HG03469 (cell line): ENCODE measurements around the gene MYBPC3.

Experiments used
- ATAC-seq: cut with Tn5 transposase; IDR thresholded peaks from one replicate; pipeline ENCODE4 v1.9.1; 2021; ENCODE audit warnings: mild to moderate bottlenecking, moderate library complexity, moderate number of reproducible peaks; ENCODE audit not compliant: unreplicated experiment

The MYBPC3 gene

DNA sequence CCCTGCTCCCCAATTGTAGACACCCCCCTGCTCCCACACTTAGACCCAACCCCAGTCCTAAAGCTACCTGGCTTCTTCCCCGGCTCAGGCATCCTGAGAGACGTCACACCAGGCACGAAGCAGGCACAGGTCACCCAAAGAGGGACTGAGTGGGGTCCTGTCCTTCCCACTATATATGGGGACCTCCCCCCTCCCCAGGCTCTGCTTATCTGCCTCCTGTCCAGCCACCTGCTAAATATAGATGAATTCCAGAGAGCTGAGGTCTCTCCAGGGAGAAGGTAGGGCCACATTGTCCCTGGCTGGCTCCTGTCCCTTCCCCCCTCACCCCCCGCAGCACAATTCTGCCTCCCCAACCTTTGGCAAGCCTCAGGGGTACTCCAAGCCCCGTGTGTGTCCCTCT lies at the start of gene MYBPC3:
Gene MYBPC3, minus strand, starts transcription at position 147 of the 400 bp plus-strand sequence. Its CDS starts 55 bp downstream, at position 92.
- ATAC-seq, result no peak

DNA sequence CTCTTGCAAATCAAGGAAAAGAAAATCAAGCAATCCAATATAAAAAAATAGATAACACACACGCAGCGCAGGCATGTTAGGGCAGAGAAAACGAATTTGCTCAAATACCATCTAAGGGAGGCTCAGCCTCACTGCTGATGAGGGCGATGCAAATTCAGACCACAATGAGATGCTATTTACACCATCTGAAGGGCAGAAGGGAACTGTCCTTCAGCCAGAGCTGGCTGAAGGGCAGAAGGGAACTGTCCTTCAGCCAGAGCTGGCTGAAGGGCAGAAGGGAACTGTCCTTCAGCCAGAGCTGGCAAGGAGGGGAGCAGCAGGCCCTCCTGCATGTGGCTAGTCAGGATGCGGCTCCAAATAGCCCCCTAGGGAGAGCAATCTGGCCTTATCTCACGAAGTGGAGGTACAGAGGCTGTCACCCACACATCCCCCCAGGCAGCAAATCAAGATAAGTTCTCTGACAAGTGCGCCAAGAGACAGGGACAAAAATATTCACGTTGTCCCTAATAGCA lies 48.3 kb upstream of the MYBPC3 start:
- ATAC-seq, result peak; percentile 61

DNA sequence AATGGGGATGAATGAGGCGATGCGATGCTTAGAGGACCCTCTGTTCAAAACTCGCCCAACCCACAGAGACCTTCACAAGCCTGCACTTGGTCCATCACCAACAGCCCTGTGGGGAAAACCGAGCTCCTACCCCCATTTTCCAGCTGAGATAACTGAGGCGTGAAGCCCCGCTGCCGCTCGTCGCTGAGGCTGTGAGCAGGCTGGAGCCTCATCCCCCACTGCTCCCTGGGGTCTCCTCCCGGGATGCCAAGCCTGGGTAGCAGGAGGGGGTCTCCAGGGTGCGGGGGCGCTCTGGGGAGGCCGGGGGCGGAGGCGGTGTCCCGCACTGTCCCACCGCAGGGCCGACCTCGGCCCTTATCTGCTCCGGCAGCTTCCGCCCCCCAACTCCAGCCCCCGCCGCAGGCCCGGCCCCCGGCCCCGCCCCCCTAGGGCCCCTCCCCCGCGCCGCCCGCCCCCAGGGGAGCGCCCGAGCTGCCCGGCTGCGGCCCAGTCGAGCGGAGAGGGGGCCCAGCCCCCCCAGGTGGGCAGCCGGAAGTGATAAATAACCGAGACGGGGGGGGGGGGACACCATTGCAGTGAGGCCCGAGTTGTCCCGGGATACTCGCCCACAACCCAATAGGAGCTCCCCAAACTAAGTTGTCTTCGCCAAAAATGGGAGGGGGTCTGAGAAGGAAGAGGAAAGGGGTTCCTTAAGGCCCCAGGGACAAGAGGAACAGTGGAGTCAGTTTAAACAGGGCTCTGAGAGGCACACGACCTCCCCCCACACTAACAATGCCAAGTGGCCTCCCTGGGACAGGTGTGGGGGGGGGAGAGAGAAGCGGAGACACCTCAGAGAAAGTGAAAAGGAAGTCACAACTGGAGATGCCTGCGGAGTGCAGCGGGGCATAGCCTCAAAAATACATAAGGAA lies 47.6 kb upstream of the MYBPC3 start:
- ATAC-seq, result peak; percentile 14

DNA sequence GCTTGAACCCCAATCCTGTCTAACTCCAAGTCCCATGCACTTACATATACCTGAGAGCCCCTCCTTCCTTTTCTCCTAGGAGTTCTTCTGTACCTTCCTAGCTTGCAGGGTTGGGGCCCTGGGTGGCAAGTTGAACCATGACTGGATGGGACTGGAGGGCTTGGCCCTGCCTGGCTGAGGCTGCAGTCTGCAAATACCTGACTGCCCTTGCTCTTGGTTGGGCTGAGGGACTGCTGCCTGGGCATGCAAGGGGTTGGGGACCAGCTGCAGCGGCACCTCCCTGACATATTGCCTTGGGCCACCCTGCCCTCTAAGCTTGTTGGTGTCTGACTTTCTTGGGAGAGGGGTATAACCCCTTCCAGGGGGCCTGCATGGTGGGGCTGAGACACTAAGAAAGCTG lies 46.0 kb upstream of the MYBPC3 start:
- no peak for ATAC-seq

DNA sequence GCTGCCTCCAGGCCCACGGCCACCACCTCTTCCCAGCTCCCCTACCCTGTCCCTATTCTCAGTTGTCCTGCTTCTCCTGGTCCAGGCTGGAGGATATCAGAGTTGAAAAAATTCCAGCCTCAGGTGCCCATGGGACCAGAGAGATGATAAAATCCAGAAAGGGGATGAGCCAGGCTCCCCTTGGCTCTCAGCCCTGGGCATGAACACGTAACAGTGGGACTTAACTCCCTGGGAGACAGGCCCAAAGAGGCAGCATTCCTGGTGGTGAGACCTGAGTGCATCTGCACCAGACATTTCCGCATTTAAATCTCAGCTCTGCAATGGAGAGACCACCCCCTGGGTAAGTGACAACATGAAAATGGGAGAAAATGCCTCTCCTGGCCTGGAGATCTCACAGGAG lies 45.5 kb upstream of the MYBPC3 start:
- no peak for ATAC-seq

DNA sequence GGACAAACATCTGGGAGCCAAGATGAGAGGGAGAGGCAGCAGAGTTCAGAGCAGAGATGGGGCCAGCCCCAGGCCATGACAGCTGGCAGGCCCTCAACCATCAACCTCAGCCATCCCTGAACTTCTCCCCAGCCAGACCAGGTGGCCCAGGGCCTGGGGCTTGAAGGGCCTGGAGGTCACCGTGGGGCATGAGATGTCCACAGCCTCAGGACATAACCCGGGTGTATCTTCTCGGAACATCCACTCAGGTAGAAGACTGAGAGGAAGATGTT lies 43.5 kb upstream of the MYBPC3 start:
- ATAC-seq, result no peak

DNA sequence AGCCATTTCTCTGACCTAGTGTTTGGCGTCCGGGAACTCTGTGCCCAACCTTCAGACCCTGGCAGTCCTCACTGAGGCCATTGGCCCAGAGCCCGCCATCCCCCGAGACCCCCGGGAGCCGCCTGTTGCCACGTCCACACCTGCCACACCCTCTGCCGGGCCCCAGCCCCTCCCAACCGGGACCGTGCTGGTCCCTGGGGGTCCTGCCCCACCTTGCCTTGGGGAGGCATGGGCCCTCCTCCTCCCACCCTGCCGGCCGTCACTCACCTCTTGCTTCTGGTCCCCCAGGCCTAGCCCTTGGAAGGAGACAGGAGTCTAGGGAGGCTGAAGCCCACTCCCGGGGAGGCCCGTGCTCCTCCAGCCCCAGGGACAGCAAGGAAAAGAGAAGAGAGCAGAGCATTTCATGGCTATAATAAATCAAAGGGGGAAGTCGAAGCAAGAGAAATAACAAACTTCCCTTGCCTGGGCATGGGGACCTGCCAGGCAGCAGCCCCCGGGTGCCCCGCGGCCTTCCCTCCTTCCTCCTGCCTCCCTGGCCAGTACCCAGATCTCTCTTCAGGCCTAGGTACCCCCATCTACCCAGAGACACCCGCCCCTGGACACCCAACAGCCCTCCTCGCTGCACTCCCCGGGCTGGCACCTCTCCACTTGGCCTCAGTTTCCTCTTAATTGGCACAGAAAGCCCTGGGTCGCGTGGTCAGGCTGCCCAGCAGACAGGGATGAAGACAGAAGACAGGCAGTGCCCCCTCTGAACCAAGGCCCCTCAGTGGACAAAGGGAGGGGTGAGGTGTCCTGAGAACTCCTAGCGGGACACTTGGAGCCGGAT lies 42.9 kb upstream of the MYBPC3 start:
- ATAC-seq, result no peak

DNA sequence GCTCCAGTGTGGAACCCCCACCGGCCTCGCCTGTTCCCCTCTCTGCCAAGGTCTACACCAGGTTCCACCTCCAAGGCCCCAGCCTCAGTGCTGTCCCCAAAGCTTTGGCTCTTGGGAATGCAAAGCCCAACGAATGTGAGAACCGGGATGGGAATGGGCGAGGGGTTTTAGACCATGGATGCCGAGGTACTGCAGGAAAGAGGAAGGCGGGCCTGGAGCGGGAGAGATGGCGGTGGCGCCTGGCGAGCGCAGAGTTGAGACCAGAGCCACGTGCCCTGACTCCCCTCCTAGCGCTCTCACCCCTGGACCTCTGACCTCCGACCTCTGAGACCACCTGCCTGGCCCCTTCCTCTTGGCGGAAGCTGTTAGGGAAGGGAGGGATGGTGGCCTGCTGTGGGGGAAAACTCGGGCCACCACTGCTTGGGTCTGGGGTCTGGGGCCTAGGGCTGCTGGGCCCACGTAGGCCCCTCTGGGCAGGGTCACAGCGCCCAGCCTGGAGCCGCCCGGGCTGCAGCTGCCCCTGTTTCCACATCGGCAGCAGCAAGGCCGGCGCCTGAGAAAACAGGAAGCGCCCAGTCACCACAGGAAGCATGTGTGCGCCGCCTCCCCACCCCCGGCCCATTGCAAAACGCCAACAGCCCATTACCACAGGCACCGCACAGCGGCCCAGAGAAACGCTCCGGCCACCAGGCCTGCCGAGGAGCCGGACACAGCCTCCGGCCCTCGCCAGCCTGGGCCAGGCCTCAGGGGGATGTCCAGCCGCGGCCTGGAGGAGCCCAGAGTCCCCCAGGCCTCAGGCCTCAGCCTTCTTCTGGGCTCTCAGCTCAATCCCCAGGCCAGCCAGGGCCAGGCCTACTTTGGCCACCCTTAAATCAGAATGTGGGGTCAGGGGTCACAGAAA lies 42.1 kb upstream of the MYBPC3 start:
- no peak for ATAC-seq

DNA sequence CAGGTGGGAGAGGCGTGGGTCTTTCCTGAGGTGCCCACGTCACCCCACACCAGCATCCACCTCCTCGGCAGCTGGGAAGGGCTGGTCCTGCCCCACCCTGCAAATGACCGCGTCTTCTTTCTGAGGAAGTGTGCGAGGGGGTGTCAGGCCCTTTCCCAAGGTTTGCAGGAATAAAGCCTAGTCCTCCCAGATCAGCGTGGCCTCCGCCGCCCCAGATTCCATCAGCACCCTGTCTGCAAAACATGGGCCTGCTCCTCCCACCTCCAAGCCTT lies 41.5 kb upstream of the MYBPC3 start:
- no peak for ATAC-seq

DNA sequence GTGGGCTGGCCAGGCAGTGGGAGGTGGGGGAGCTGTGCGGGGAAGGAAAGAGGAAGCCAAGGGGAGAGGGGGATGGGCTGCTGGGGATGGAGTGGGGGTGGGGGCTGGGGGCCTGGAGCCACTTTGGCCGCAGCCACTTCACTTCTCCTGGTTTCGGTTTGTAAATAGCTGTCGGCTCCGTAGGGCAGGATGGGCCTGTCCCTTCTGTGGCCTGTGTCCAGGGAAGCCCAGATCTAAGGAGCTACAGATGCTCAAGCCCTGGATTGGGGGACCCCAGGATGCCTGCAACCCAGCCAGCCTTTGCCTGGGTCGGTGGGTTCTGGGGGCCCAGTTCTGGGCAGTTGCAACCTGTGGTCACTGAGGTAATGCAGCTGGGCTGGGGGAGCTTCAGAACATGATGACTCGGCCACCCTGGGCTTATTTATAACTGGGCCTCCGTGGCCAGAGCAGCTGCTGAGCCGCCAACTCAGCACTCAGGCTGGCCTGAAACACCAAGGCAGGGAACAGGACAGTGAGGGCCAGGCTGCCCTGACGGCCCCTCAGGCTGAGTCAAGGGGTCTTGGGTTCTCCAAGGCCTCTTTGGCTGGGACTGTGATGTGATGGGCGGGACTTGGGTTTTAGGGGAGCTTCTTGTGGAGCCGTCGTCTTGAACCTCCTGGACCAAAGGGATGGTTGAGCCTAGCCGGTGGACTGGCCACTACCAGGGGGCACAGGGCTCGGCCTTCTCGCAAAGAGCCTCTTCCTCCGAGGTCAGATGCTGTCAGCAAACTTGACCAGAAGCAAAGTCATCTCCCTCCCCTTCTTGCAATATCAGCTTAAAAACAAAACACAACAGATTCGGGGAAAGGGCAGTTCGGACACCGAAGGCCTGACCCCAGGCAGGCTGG lies 40.9 kb upstream of the MYBPC3 start:
- ATAC-seq, result no peak

DNA sequence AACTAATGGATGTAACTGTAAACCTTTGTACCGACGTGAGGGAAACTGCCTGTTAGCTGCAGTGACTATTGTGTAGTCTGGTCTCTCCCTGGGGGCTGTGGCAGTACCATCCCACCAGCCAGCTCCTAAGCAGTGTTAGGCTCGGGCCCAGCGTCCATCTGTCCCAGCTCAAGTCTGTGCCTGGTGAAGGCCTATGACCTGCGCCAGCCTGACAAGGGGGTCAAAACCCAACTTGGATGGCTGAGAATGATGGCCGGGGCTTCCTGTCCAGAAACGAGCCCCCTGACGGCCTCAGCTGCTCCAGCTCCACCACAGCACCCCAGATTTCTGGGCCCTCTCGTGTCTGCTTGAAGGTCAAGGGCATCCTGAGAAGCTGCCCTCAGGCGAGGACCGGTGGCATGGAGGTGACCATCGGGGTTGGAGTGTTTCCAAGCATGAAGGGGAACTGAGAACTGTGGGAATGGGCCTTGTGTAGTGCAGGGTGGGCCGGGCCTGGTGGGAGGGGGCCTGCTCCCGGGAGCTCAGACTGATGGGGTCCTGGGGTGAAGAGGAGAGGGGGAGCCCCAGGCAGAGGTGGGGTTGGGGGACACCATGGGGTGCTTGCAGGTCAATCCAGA lies 40.2 kb upstream of the MYBPC3 start:
- ATAC-seq, result no peak

DNA sequence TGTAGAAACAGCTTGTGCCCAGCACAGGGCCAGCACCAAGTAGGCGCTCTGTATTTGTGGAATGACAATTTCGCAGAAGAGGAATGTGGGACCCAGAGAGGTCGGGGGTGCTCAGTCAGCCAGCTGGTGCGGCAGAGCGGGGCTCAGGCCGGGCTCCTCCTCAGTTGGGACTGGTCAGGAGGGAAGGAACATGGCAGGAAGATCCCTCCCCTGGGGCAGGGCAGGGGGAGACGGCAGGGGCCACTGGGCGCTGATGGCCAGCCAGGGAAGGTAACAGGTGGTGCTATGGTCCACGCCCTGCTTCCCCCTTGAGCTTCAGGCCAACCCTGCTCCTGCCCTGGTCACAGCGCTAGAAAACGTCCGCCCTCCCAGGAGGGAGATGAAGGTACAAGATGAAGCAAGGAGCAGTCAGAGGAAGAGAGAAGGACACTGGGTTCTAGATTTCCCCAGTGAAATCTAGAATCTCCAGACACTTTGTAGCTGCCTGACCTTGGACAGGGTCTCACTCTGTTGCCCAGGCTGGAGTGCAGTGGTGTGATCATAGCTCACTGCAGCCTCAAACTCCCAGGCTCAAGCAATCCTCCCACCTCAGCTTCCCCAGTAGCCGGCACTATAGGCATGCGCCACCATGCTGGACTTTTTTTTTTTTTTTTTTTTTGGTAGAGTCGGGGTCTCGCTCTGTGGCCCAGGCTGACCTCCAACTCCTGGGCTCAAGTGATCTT lies 39.4 kb upstream of the MYBPC3 start:
- no peak for ATAC-seq

DNA sequence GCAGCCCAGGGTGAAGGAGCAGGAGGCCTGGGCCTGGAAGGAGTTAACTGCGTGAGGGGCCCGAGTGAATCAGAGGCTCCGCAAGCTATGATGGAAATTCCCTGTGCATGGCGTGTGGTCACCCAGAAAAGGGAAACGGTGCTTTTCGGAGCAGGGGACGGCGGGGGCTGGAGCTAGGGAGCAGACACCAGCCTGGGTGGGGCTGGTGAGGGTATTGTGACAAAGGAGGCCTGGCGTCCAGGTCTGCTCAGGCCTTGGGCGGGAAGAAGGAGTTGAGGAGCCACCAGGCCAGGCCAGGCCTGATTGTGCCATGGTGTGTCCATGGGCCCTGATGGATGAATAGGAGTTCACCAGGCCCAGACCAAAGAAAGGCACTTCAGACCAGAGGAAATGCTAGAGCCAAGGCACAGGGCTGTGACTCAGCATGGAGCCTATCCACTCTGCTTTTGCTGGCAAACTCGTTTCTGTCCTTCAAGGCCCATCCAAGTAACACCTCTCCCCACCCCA lies 38.6 kb upstream of the MYBPC3 start:
- ATAC-seq, result no peak

DNA sequence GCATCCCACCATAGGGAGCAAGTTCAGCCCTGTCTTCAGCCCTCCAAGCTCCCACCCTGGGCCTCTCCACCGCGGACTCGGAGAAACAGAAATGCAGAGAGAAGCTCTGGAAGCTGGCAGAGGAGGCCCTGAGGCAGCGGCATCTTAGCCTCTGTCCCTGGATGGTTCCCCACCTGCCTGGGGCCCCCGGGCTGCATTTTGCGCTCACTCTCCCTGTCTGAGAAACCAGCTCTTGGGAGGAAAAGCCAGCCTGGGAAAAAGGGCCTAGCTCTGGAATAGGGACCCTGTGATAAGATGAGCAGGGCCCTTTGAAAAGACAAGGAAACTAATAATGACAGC lies 37.9 kb upstream of the MYBPC3 start:
- no peak for ATAC-seq

DNA sequence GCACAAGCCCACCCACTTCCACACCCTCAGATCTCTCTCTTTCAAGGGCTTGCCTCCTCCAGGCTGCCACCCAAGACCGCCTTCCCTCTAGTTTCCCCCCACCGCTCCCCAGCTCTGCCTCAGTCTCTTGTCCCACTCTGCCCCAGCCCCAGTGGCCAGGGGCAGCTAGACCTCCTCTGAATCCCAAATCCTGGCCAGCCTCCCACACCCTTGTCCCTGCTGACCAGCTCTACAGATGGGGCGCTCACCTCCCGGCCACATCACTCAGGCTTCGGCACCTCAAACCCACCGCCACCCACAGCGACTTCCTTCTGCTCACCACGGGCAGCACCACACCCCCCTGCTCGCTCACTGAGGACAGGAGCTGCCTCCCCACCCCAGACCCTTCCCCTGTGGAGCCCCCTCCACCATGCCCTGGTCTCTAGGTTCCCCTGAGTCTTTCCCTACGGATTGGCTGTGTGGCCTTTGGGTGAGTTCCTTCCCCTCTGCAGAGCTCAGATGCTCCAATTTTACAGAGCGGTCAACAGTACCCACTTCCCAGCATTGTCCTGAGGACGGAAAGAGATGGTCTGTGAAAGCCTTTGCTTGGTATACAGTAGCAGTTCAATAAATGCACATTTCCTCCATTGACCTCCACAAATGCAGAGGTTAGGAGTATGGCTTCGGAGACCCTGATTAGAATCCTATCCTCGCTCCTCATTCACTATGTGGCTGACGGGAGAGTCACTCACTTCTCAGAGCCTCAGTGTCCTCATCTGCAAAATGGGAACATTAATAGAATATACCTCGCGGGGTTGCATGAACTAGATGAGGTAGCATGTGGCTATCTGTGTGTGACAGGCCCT lies 37.3 kb upstream of the MYBPC3 start:
- no peak for ATAC-seq

DNA sequence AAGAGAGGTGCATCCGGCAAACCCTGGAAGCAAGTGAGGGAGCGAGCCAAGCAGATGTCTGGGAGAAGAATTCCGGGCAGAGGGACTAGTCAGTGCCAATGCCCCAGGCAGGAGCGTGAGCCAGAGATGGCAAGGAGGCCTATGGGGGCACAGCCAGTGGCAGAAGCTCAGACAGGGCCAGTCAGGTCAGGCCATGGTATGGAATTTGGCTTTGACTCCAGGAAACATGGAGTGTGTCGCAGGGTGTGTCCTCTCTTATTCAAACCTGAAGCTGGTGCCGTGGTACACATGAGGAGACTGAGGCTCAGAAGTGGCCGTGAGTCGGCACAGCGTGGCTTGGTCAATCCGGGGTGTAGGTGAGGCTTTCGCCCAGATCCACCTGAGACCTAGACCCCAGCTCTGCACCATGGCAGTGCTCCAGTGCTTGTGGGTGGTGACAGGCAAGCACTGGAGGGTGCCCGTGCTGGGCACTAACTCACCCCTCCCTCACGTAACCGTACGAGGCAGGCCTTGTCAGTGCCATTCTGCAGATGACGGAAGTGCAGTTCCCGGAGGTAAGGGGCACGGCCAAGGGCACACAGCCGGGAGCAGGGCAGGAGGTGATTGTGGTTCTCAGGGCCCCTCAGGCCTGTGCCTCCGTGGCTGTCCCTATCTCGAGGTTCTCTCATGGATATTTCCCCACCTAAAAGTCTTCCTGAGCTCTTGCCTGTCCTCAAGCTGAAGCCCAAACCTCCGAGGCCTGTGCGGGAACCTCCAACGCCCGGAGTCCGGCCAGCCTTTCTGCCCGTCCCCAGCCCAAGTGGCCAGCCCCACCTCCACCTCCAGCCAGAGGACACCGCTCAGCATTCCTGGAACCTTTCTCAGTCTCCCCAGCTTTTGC lies 36.4 kb upstream of the MYBPC3 start:
- no peak for ATAC-seq
